CD14-positive monocyte (primary cell): ENCODE measurements around the gene LAMTOR4. TPM values are rescaled to one million over a fixed set of nuclear protein-coding genes. Genes with fewer than 3 reads are reported as not detected.
A peak's percentile ranks its signal among the peaks of the same experiment; 100 is the strongest.

Experiments
- DNase-seq, 3 donors: peaks; one replicate each; pipeline ENCODE4 v3.0.0-alpha.2; 2011 to 2022
- H2AFZ ChIP-seq: 2 replicates; pipeline ENCODE4 v1.6.0; 2012; ENCODE audit warnings: mild to moderate bottlenecking, low read depth, low read length, inconsistent platforms; ENCODE audit not compliant: insufficient read depth, poor library complexity, severe bottlenecking
- H3K27ac ChIP-seq, 2 donors: 1 replicate in 1 of 2; 2 replicates in 1 of 2; pipeline ENCODE4 v1.5.1; 2012 to 2013; ENCODE audit warnings: low read length in 2 of 2, control low read depth in 1 of 2, inconsistent platforms in 1 of 2, low read depth in 1 of 2, mild to moderate bottlenecking in 1 of 2
- H3K27me3 ChIP-seq, 2 donors: one replicate each; pipeline versions ENCODE4 v1.6.0 to v1.6.1; 2011 to 2013; ENCODE audit warnings: low read length in 2 of 2; ENCODE audit not compliant: control insufficient read depth in 2 of 2, insufficient read depth in 2 of 2
- H3K36me3 ChIP-seq, 2 donors: replicated peaks in 1 of 2; 1 replicate in 1 of 2; 2 replicates in 1 of 2; pipeline versions ENCODE4 v1.5.1 to v1.6.1; 2012 to 2013; ENCODE audit warnings: low read length in 2 of 2, control low read depth in 1 of 2, inconsistent platforms in 1 of 2, mild to moderate bottlenecking in 1 of 2; ENCODE audit not compliant: insufficient read depth in 2 of 2, control insufficient read depth in 1 of 2
- H3K4me1 ChIP-seq, 2 donors: 1 replicate in 1 of 2; 2 replicates in 1 of 2; pipeline versions ENCODE4 v1.5.1 to v1.6.1; 2012 to 2013; ENCODE audit warnings: low read length in 2 of 2, control low read depth in 1 of 2, inconsistent platforms in 1 of 2, mild to moderate bottlenecking in 1 of 2, moderate library complexity in 1 of 2; ENCODE audit not compliant: insufficient read depth in 2 of 2, control insufficient read depth in 1 of 2
- H3K4me2 ChIP-seq: replicated peaks from 2 replicates; pipeline ENCODE3; 2012; ENCODE audit warnings: low read length, moderate library complexity, mild to moderate bottlenecking; ENCODE audit not compliant: poor library complexity, severe bottlenecking; ENCODE audit errors: extremely low read depth
- H3K4me3 ChIP-seq, 3 experiments: fragments of 200-600 bp in 1 of 3; sonication (generic) in 1 of 3; replicated peaks in 1 of 3; 1 replicate in 2 of 3; 2 replicates in 1 of 3; pipeline ENCODE4 v1.5.1; 2011 to 2013; ENCODE audit warnings: low read length in 3 of 3, mild to moderate bottlenecking in 3 of 3, control low read depth in 2 of 3, low read depth in 2 of 3, inconsistent platforms in 1 of 3, moderate library complexity in 1 of 3
- H3K79me2 ChIP-seq: 2 replicates; pipeline ENCODE4 v1.6.0; 2012; ENCODE audit warnings: mild to moderate bottlenecking, control low read depth, inconsistent platforms, low read length, moderate library complexity; ENCODE audit not compliant: insufficient read depth
- H3K9ac ChIP-seq: 2 replicates; pipeline ENCODE4 v1.6.0; 2017; ENCODE audit warnings: low read length, mild to moderate bottlenecking; ENCODE audit not compliant: insufficient read depth, poor library complexity, severe bottlenecking
- H3K9me3 ChIP-seq, 2 donors: replicated peaks in 1 of 2; 1 replicate in 1 of 2; 2 replicates in 1 of 2; pipeline versions ENCODE4 v1.5.1 to v1.6.1; 2012 to 2013; ENCODE audit warnings: low read length in 2 of 2, control low read depth in 1 of 2; ENCODE audit not compliant: control insufficient read depth in 1 of 2, insufficient read depth in 1 of 2
- H4K20me1 ChIP-seq: 2 replicates; pipeline ENCODE4 v1.6.0; 2012; ENCODE audit warnings: mild to moderate bottlenecking, low read length, control low read depth, moderate library complexity; ENCODE audit not compliant: insufficient read depth
- H3K27ac Mint-ChIP-seq, 7 donors: one replicate each; pipeline ENCODE4 v1.8.0; 2020; ENCODE audit warnings: mild to moderate bottlenecking in 7 of 7, mixed read lengths in 7 of 7, moderate library complexity in 6 of 7, inconsistent platforms in 2 of 7
- H3K27me3 Mint-ChIP-seq, 3 donors: one replicate each; pipeline ENCODE4 v1.8.0; 2021 to 2022; ENCODE audit warnings: low read depth in 3 of 3, mild to moderate bottlenecking in 3 of 3, mixed read lengths in 3 of 3, moderate library complexity in 3 of 3, inconsistent platforms in 1 of 3
- H3K36me3 Mint-ChIP-seq, 2 donors: one replicate each; pipeline ENCODE4 v1.8.0; 2020; ENCODE audit warnings: mixed read lengths in 2 of 2, inconsistent platforms in 1 of 2, mild to moderate bottlenecking in 1 of 2
- H3K4me1 Mint-ChIP-seq: one replicate; pipeline ENCODE4 v1.8.0; 2020; ENCODE audit warnings: mild to moderate bottlenecking, mixed read lengths
- H3K4me3 Mint-ChIP-seq, 2 donors: one replicate each; pipeline ENCODE4 v1.8.0; 2020; ENCODE audit warnings: mild to moderate bottlenecking in 2 of 2, mixed read lengths in 2 of 2, moderate library complexity in 1 of 2
- H3K9me3 Mint-ChIP-seq, 7 donors: one replicate each; pipeline ENCODE4 v1.8.0; 2020 to 2022; ENCODE audit warnings: mixed read lengths in 7 of 7, mild to moderate bottlenecking in 6 of 7, moderate library complexity in 6 of 7, inconsistent platforms in 2 of 7
- WGBS: methylation state at CpG from one replicate; pipeline ENCODE4 v1.1.5; 2013; ENCODE audit warnings: missing lambda C conversion rate; ENCODE audit not compliant: insufficient coverage; 5-methylcytosine and 5-hydroxymethylcytosine counted together
- intact Hi-C, 2 donors: fragments of 100-400 bp; cut with micrococcal nuclease; formaldehyde crosslinking; loops; one replicate each; pipeline versions ENCODE4 v1.15.0 to v1.15.1; 2023
- polyA plus RNA-seq, 3 donors: library from polyadenylated mRNA; depleted of rRNA in 1 of 3; unstranded in 2 of 3; stranded (reverse) in 1 of 3; fragments of 300-500 nt in 2 of 3; fragments of >200 nt in 1 of 3; fragmentation: Illumina TruSeq in 2 of 3; gene quantifications; 1 replicate in 2 of 3; 2 replicates in 1 of 3; pipeline ENCODE4 v1.2.3, GENCODE V29; 2012 to 2021
- TF ChIP-seq, protein P1 (sequence below): fragments of 200-600 bp; IDR thresholded peaks from one replicate; pipeline ENCODE4 v1.8.0; 2022; ENCODE audit warnings: antibody characterized with exemption, mild to moderate bottlenecking

Gene LAMTOR4
- polyA plus RNA-seq, 3 donors: 533 to 754 (median 621) TPM

DNA sequence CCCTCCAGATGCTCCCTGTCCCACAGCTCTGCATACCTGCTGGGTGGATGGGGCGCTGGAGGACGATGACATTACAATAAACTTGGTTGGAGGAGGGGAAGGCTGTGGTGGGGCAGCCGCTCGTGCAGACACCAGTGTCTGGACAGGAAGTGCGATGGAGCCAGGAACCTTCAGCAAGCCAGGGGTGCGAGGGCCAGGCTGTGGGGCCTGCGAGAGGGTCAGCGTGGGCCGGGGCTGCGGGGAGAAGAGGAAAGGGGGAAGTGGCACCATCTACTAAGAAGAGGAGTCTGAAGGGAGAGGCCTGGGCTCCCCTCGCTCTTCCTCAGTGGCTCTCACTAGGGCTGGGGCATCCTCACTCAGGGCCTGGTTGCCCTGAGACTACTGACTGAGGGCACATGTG lies 40.8 kb upstream of the LAMTOR4 start:
- intact Hi-C loops: no loop called here

DNA sequence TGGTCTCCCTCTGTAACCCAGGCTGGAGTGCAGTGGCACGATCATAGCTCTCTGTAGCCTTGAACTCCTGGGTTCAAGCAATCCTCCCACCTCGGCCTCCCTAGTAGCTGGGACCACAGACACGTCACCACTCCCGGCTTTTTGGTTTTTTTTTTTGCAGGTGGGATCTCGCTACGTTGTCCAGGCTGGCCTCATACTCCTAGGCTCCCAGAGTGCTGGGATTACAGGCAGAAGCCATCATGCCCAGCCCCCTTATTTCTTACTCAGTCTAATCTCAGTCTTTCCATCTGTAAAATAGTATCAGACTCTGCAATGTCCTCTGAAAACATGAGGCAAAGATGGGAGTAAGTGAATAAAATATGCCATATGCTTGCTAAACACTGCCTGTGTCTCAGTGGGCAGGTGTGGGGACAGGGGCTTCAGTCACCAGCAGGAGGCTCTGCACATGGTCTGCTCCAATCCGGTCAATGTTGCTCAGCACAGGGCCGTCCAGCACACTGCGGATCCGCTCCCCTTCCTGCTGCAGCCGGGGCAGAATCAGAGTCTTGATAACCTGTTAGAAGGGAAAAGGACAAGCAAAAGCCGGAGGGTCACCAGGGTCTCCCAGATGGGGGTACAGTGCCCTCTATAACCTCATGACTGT lies 39.1 kb upstream of the LAMTOR4 start:
- peaks cover 60 to 96% of the 10 kb centered on the region in 2 donors for H3K36me3 Mint-ChIP-seq
- no peak overlapping the region for H3K4me3 ChIP-seq
- H3K4me1 ChIP-seq: no peaks in the 10 kb centered on the region
- no peak for DNase-seq
- H4K20me1 ChIP-seq: no peaks in the 10 kb centered on the region
- H3K9me3 ChIP-seq: no peaks in the 10 kb centered on the region
- H2AFZ ChIP-seq: no peak overlapping the region
- H3K9me3 Mint-ChIP-seq: no peaks in the 10 kb centered on the region
- peaks cover 72 to 92% of the 10 kb centered on the region in 2 donors for H3K36me3 ChIP-seq
- intact Hi-C loops: no loop called here
- peak overlapping the region in 1 of 7 donors; percentile 3 for H3K27ac Mint-ChIP-seq
- no peaks in the 10 kb centered on the region for H3K27me3 Mint-ChIP-seq
- H3K79me2 ChIP-seq: no peaks in the 10 kb centered on the region
- 96% methylated on average over 9 of the region's 12 CpGs for WGBS
- no peak overlapping the region for H3K4me2 ChIP-seq
- no peak overlapping the region for H3K27ac ChIP-seq
- no peak overlapping the region for H3K4me3 Mint-ChIP-seq
- peaks cover 8% of the 10 kb centered on the region for H3K4me1 Mint-ChIP-seq
- TF ChIP-seq, protein P1, sequence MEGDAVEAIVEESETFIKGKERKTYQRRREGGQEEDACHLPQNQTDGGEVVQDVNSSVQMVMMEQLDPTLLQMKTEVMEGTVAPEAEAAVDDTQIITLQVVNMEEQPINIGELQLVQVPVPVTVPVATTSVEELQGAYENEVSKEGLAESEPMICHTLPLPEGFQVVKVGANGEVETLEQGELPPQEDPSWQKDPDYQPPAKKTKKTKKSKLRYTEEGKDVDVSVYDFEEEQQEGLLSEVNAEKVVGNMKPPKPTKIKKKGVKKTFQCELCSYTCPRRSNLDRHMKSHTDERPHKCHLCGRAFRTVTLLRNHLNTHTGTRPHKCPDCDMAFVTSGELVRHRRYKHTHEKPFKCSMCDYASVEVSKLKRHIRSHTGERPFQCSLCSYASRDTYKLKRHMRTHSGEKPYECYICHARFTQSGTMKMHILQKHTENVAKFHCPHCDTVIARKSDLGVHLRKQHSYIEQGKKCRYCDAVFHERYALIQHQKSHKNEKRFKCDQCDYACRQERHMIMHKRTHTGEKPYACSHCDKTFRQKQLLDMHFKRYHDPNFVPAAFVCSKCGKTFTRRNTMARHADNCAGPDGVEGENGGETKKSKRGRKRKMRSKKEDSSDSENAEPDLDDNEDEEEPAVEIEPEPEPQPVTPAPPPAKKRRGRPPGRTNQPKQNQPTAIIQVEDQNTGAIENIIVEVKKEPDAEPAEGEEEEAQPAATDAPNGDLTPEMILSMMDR: no peak
- H3K27me3 ChIP-seq: no peaks in the 10 kb centered on the region
- no peak overlapping the region for H3K9ac ChIP-seq

More for the DNA sequence above, 40.8 kb upstream of the LAMTOR4 start:
- H4K20me1 ChIP-seq: no peaks in the 10 kb centered on the region
- TF ChIP-seq, protein P1: no peak
- no peak overlapping the region for H3K27ac ChIP-seq
- no peaks in the 10 kb centered on the region for H3K4me1 ChIP-seq
- no peak overlapping the region for H3K4me3 ChIP-seq
- H3K9ac ChIP-seq: no peak overlapping the region
- Mint-ChIP-seq H3K4me1 (peaks cover 5% of the 10 kb centered on the region), H3K4me3 (no peak overlapping the region), H3K27me3 (peaks cover 0 to 2% (median 0%) of the 10 kb centered on the region in 3 donors), H3K36me3 (peaks cover 60 to 98% of the 10 kb centered on the region in 2 donors), H3K9me3 (no peaks in the 10 kb centered on the region), H3K27ac (peak overlapping the region in 2 of 7 donors; percentile 58 to 79)
- peaks cover 66 to 93% of the 10 kb centered on the region in 2 donors for H3K36me3 ChIP-seq
- H3K4me2 ChIP-seq: no peak overlapping the region
- H2AFZ ChIP-seq: no peak overlapping the region
- H3K79me2 ChIP-seq: no peaks in the 10 kb centered on the region
- WGBS: 78% methylated on average over 8 of the region's 11 CpGs
- no peaks in the 10 kb centered on the region for H3K27me3 ChIP-seq
- DNase-seq: no peak
- H3K9me3 ChIP-seq: no peaks in the 10 kb centered on the region
